Measurements from ENCODE around the gene AKIRIN1.
A peak's percentile ranks its signal among the peaks of the same experiment; 100 is the strongest.
"Not testable (repeated sequence)": the region's sequence is repeated elsewhere in the genome, so short reads cannot be mapped to it uniquely, and the experiment has no call there.

The AKIRIN1 gene

GRCh38 chr1:38964140-38964548 is 26.9 kb upstream of the AKIRIN1 start:
- H3F3A ChIP-seq (ENCODE audit: low read depth) = no peaks in the 10 kb centered on the region
- no peaks in the 10 kb centered on the region for H3K36me3 ChIP-seq (ENCODE audit: insufficient read depth, low read length)
- no peak overlapping the region for H3K4me2 ChIP-seq (ENCODE audit: low read depth, low read length, poor library complexity, severe bottlenecking)
- no peaks in the 10 kb centered on the region for H3K79me2 ChIP-seq (ENCODE audit: insufficient read depth, low read length)
- no peak overlapping the region for H3K9ac ChIP-seq (ENCODE audit: low read depth, low read length, poor library complexity, severe bottlenecking)
- H2AFZ ChIP-seq (ENCODE audit: low read length) = no peak overlapping the region
- no peaks in the 10 kb centered on the region for H4K20me1 ChIP-seq (ENCODE audit: insufficient read depth, low read length, poor library complexity, severe bottlenecking)
- no peaks in the 10 kb centered on the region for H3K9me3 ChIP-seq (ENCODE audit: insufficient read depth, low read depth, low read length)
- no peak for TF ChIP-seq EZH2phosphoT487 (IDR thresholded peaks at IDR 0.05; ENCODE audit: borderline replicate concordance)
- TF ChIP-seq, protein P1, sequence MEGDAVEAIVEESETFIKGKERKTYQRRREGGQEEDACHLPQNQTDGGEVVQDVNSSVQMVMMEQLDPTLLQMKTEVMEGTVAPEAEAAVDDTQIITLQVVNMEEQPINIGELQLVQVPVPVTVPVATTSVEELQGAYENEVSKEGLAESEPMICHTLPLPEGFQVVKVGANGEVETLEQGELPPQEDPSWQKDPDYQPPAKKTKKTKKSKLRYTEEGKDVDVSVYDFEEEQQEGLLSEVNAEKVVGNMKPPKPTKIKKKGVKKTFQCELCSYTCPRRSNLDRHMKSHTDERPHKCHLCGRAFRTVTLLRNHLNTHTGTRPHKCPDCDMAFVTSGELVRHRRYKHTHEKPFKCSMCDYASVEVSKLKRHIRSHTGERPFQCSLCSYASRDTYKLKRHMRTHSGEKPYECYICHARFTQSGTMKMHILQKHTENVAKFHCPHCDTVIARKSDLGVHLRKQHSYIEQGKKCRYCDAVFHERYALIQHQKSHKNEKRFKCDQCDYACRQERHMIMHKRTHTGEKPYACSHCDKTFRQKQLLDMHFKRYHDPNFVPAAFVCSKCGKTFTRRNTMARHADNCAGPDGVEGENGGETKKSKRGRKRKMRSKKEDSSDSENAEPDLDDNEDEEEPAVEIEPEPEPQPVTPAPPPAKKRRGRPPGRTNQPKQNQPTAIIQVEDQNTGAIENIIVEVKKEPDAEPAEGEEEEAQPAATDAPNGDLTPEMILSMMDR (conservative IDR thresholded peaks at IDR 0.05; ENCODE audit: low read length) = peak; percentile 60
- H3K4me1 ChIP-seq (ENCODE audit: insufficient read depth, low read length, poor library complexity, severe bottlenecking) = no peaks in the 10 kb centered on the region
- H3K4me3 ChIP-seq (ENCODE audit: low read length, poor library complexity, severe bottlenecking) = no peak overlapping the region
- no peaks in the 10 kb centered on the region for H3K9me2 ChIP-seq (replicated peaks; ENCODE audit: low read depth, low read length)
- no peaks in the 10 kb centered on the region for H3K27me3 ChIP-seq (ENCODE audit: insufficient read depth, low read length, poor library complexity, severe bottlenecking)

- H2AFZ ChIP-seq (ENCODE audit: low read length); H3F3A ChIP-seq (ENCODE audit: low read depth); H3K9me2 ChIP-seq (replicated peaks; ENCODE audit: low read depth, low read length): not testable (repeated sequence)
Observed at GRCh38 chr1:38973145-38973544, 17.9 kb upstream of the AKIRIN1 start.

GRCh38 chr1:38973659-38974437 is 17.2 kb upstream of the AKIRIN1 start:
- Histone ChIP-seq H2AFZ (ENCODE audit: low read length) (no peak overlapping the region), H3K79me2 (ENCODE audit: insufficient read depth, low read length) (no peaks in the 10 kb centered on the region), H3K4me3 (ENCODE audit: low read length, poor library complexity, severe bottlenecking) (no peak overlapping the region), H3K27me3 (ENCODE audit: insufficient read depth, low read length, poor library complexity, severe bottlenecking) (no peaks in the 10 kb centered on the region), H3K4me1 (ENCODE audit: insufficient read depth, low read length, poor library complexity, severe bottlenecking) (no peaks in the 10 kb centered on the region), H4K20me1 (ENCODE audit: insufficient read depth, low read length, poor library complexity, severe bottlenecking) (no peaks in the 10 kb centered on the region), H3K9ac (ENCODE audit: low read depth, low read length, poor library complexity, severe bottlenecking) (no peak overlapping the region), H3F3A (ENCODE audit: low read depth) (no peaks in the 10 kb centered on the region), H3K36me3 (ENCODE audit: insufficient read depth, low read length) (no peaks in the 10 kb centered on the region), H3K9me3 (ENCODE audit: insufficient read depth, low read depth, low read length) (peaks cover 8% of the 10 kb centered on the region; the same call in 1 of the 2 replicates), H3K9me2 (replicated peaks; ENCODE audit: low read depth, low read length) (no peaks in the 10 kb centered on the region), H3K4me2 (ENCODE audit: low read depth, low read length, poor library complexity, severe bottlenecking) (no peak overlapping the region)
- TF ChIP-seq EZH2phosphoT487 (IDR thresholded peaks at IDR 0.05; ENCODE audit: borderline replicate concordance) = no peak
- TF ChIP-seq, protein P1 (conservative IDR thresholded peaks at IDR 0.05; ENCODE audit: low read length) = no peak

More at GRCh38 chr1:38973145-38973544, 17.9 kb upstream of the AKIRIN1 start:
- H3K4me3 ChIP-seq (ENCODE audit: low read length, poor library complexity, severe bottlenecking); H3K9me3 ChIP-seq (ENCODE audit: insufficient read depth, low read depth, low read length); H3K9ac ChIP-seq (ENCODE audit: low read depth, low read length, poor library complexity, severe bottlenecking); H3K36me3 ChIP-seq (ENCODE audit: insufficient read depth, low read length); H3K27me3 ChIP-seq (ENCODE audit: insufficient read depth, low read length, poor library complexity, severe bottlenecking); H4K20me1 ChIP-seq (ENCODE audit: insufficient read depth, low read length, poor library complexity, severe bottlenecking); H3K4me1 ChIP-seq (ENCODE audit: insufficient read depth, low read length, poor library complexity, severe bottlenecking); H3K4me2 ChIP-seq (ENCODE audit: low read depth, low read length, poor library complexity, severe bottlenecking); H3K79me2 ChIP-seq (ENCODE audit: insufficient read depth, low read length): not testable (repeated sequence)

GRCh38 chr1:38977399-38978244 is 13.5 kb upstream of the AKIRIN1 start:
- not testable (repeated sequence) for H3K9me2 ChIP-seq (replicated peaks; ENCODE audit: low read depth, low read length); H3K4me1 ChIP-seq (ENCODE audit: insufficient read depth, low read length, poor library complexity, severe bottlenecking); H3K36me3 ChIP-seq (ENCODE audit: insufficient read depth, low read length); H3F3A ChIP-seq (ENCODE audit: low read depth); H3K9ac ChIP-seq (ENCODE audit: low read depth, low read length, poor library complexity, severe bottlenecking); H3K79me2 ChIP-seq (ENCODE audit: insufficient read depth, low read length); H2AFZ ChIP-seq (ENCODE audit: low read length); H3K4me2 ChIP-seq (ENCODE audit: low read depth, low read length, poor library complexity, severe bottlenecking); H4K20me1 ChIP-seq (ENCODE audit: insufficient read depth, low read length, poor library complexity, severe bottlenecking); H3K27me3 ChIP-seq (ENCODE audit: insufficient read depth, low read length, poor library complexity, severe bottlenecking); H3K9me3 ChIP-seq (ENCODE audit: insufficient read depth, low read depth, low read length)
- peak overlapping the region; percentile 40 for H3K4me3 ChIP-seq (ENCODE audit: low read length, poor library complexity, severe bottlenecking)

GRCh38 chr1:38978245-38978542 is 12.9 kb upstream of the AKIRIN1 start:
- not testable (repeated sequence) for H3K27me3 ChIP-seq (ENCODE audit: insufficient read depth, low read length, poor library complexity, severe bottlenecking); H3K79me2 ChIP-seq (ENCODE audit: insufficient read depth, low read length); H3K36me3 ChIP-seq (ENCODE audit: insufficient read depth, low read length); H3K4me1 ChIP-seq (ENCODE audit: insufficient read depth, low read length, poor library complexity, severe bottlenecking); H4K20me1 ChIP-seq (ENCODE audit: insufficient read depth, low read length, poor library complexity, severe bottlenecking); H3K4me3 ChIP-seq (ENCODE audit: low read length, poor library complexity, severe bottlenecking); H3K9me3 ChIP-seq (ENCODE audit: insufficient read depth, low read depth, low read length); H3F3A ChIP-seq (ENCODE audit: low read depth); H2AFZ ChIP-seq (ENCODE audit: low read length); H3K9ac ChIP-seq (ENCODE audit: low read depth, low read length, poor library complexity, severe bottlenecking); H3K9me2 ChIP-seq (replicated peaks; ENCODE audit: low read depth, low read length); H3K4me2 ChIP-seq (ENCODE audit: low read depth, low read length, poor library complexity, severe bottlenecking)

GRCh38 chr1:38979380-38979779 is 11.7 kb upstream of the AKIRIN1 start:
- not testable (repeated sequence) for H3K9me2 ChIP-seq (replicated peaks; ENCODE audit: low read depth, low read length); H3K27me3 ChIP-seq (ENCODE audit: insufficient read depth, low read length, poor library complexity, severe bottlenecking); H3K79me2 ChIP-seq (ENCODE audit: insufficient read depth, low read length); H3K36me3 ChIP-seq (ENCODE audit: insufficient read depth, low read length); H3K4me3 ChIP-seq (ENCODE audit: low read length, poor library complexity, severe bottlenecking); H4K20me1 ChIP-seq (ENCODE audit: insufficient read depth, low read length, poor library complexity, severe bottlenecking); H3K4me2 ChIP-seq (ENCODE audit: low read depth, low read length, poor library complexity, severe bottlenecking); H3K4me1 ChIP-seq (ENCODE audit: insufficient read depth, low read length, poor library complexity, severe bottlenecking); H3F3A ChIP-seq (ENCODE audit: low read depth); H3K9me3 ChIP-seq (ENCODE audit: insufficient read depth, low read depth, low read length); H2AFZ ChIP-seq (ENCODE audit: low read length); H3K9ac ChIP-seq (ENCODE audit: low read depth, low read length, poor library complexity, severe bottlenecking)
